GM19463 (cell line): ENCODE results near the gene GFPT1.
A peak's percentile ranks its signal among the peaks of the same experiment; 100 is the strongest.

ENCODE experiments used
- ATAC-seq: cut with Tn5 transposase; IDR thresholded peaks from one replicate; pipeline ENCODE4 v1.9.1; 2021; ENCODE audit warnings: mild to moderate bottlenecking, moderate library complexity; ENCODE audit not compliant: unreplicated experiment

Gene GFPT1

GRCh38 chr2:69330781-69331180, 56.2 kb downstream of the GFPT1 start:
- ATAC-seq: no peak

- ATAC-seq: no peak
Observed at GRCh38 chr2:69322631-69323030, 64.4 kb downstream of the GFPT1 start.

- no peak for ATAC-seq
Observed at GRCh38 chr2:69316550-69316949, 70.5 kb downstream of the GFPT1 start.

- ATAC-seq: no peak
Observed at GRCh38 chr2:69315160-69315761, 71.8 kb downstream of the GFPT1 start.

- no peak for ATAC-seq
Observed at GRCh38 chr2:69311024-69311416, 76.0 kb downstream of the GFPT1 start.

- no peak for ATAC-seq
Observed at GRCh38 chr2:69310111-69311023, 76.7 kb downstream of the GFPT1 start.

GRCh38 chr2:69309351-69310110, 77.5 kb downstream of the GFPT1 start:
- ATAC-seq: no peak

GRCh38 chr2:69308338-69308737, 78.7 kb downstream of the GFPT1 start:
- ATAC-seq: no peak

GRCh38 chr2:69307579-69308064, 79.4 kb downstream of the GFPT1 start:
- no peak for ATAC-seq

GRCh38 chr2:69306822-69307578, 80.0 kb downstream of the GFPT1 start:
- ATAC-seq: peak; percentile 94

GRCh38 chr2:69306393-69306821, 80.6 kb downstream of the GFPT1 start:
- no peak for ATAC-seq

- ATAC-seq: no peak
Observed at GRCh38 chr2:69305712-69306392, 81.2 kb downstream of the GFPT1 start.

- no peak for ATAC-seq
Observed at GRCh38 chr2:69305166-69305565, 81.9 kb downstream of the GFPT1 start.

- ATAC-seq: no peak
Observed at GRCh38 chr2:69304656-69305055, 82.4 kb downstream of the GFPT1 start.

GRCh38 chr2:69300650-69301049, 86.4 kb downstream of the GFPT1 start:
- no peak for ATAC-seq

- ATAC-seq: no peak
Observed at GRCh38 chr2:69299772-69300516, 87.1 kb downstream of the GFPT1 start.

- no peak for ATAC-seq
Observed at GRCh38 chr2:69298862-69299261, 88.2 kb downstream of the GFPT1 start.

- ATAC-seq: no peak
Observed at GRCh38 chr2:69298261-69298660, 88.8 kb downstream of the GFPT1 start.

- ATAC-seq: no peak
Observed at GRCh38 chr2:69297216-69297615, 89.8 kb downstream of the GFPT1 start.
